Measurements from ENCODE around the gene MARCHF11. TPM values are rescaled to one million over a fixed set of nuclear protein-coding genes. Genes with fewer than 3 reads are reported as not detected.

Gene MARCHF11
- total RNA-seq, 1 experiment from 2014 or later = not detected

GRCh38 chr5:16104961-16105360, 74.6 kb downstream of the MARCHF11 start:
- Histone ChIP-seq H3K9me3 (ENCODE audit: control insufficient read depth, insufficient read depth, low read depth, low read length) (no peaks in the 10 kb centered on the region), H3K4me3 (ENCODE audit: low read depth in 2 of 2, low read length in 2 of 2) (no peak overlapping the region), H3K4me1 (ENCODE audit: control insufficient read depth, insufficient read depth, low read length) (no peaks in the 10 kb centered on the region), H3K27me3 (ENCODE audit: control insufficient read depth, insufficient read depth, low read length) (no peaks in the 10 kb centered on the region), H3K36me3 (ENCODE audit: control insufficient read depth, insufficient read depth, low read length) (no peaks in the 10 kb centered on the region), H3K27ac (ENCODE audit: low read length) (no peak overlapping the region)
- BruUV-seq (replicated peaks) = no TSS peak
- DNase-seq (ENCODE audit: low read depth, low spot score) (no peak), ATAC-seq (no peak)
- TF ChIP-seq REST (IDR thresholded peaks at IDR 0.05; ENCODE audit: insufficient read depth in 1 of 2, low read depth in 2 of 2, low read length in 1 of 2) (no peak), SIN3A (IDR thresholded peaks at IDR 0.05; ENCODE audit: borderline replicate concordance, insufficient read depth, low read depth, low read length) (no peak), POLR2AphosphoS5 (IDR thresholded peaks at IDR 0.05; ENCODE audit: low read depth, low read length) (no peak), TCF7L2 (IDR thresholded peaks at IDR 0.05; ENCODE audit: low read depth, low read length) (no peak)
- TF ChIP-seq, protein P1, sequence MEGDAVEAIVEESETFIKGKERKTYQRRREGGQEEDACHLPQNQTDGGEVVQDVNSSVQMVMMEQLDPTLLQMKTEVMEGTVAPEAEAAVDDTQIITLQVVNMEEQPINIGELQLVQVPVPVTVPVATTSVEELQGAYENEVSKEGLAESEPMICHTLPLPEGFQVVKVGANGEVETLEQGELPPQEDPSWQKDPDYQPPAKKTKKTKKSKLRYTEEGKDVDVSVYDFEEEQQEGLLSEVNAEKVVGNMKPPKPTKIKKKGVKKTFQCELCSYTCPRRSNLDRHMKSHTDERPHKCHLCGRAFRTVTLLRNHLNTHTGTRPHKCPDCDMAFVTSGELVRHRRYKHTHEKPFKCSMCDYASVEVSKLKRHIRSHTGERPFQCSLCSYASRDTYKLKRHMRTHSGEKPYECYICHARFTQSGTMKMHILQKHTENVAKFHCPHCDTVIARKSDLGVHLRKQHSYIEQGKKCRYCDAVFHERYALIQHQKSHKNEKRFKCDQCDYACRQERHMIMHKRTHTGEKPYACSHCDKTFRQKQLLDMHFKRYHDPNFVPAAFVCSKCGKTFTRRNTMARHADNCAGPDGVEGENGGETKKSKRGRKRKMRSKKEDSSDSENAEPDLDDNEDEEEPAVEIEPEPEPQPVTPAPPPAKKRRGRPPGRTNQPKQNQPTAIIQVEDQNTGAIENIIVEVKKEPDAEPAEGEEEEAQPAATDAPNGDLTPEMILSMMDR (IDR thresholded peaks at IDR 0.05) = no peak
- ChIA-PET CTCF (no interaction called here), POLR2A (no interaction called here)
- in situ Hi-C loops (cut with HindIII; ENCODE audit: low pct_unique_long_range_greater_than_20kb, low sequenced_read_pairs) = no loop called here
- intact Hi-C loops (cut with micrococcal nuclease; ENCODE audit: unreplicated experiment) = no loop called here

- H3K4me1 ChIP-seq (ENCODE audit: control insufficient read depth, insufficient read depth, low read length) = no peaks in the 10 kb centered on the region
- no TSS peak for BruUV-seq (replicated peaks)
- in situ Hi-C loops (cut with HindIII; ENCODE audit: low pct_unique_long_range_greater_than_20kb, low sequenced_read_pairs) = no loop called here
- intact Hi-C loops (cut with micrococcal nuclease; ENCODE audit: unreplicated experiment) = no loop called here
- ChIA-PET CTCF (no interaction called here), POLR2A (no interaction called here)
- H3K4me3 ChIP-seq (ENCODE audit: low read depth in 2 of 2, low read length in 2 of 2) = no peak overlapping the region
- no peak overlapping the region for H3K27ac ChIP-seq (ENCODE audit: low read length)
- ATAC-seq = no peak
- no peaks in the 10 kb centered on the region for H3K36me3 ChIP-seq (ENCODE audit: control insufficient read depth, insufficient read depth, low read length)
- DNase-seq (ENCODE audit: low read depth, low spot score) = no peak
- H3K27me3 ChIP-seq (ENCODE audit: control insufficient read depth, insufficient read depth, low read length) = no peaks in the 10 kb centered on the region; the same call in 1 of the 2 replicates
- TF ChIP-seq TCF7L2 (IDR thresholded peaks at IDR 0.05; ENCODE audit: low read depth, low read length) = no peak
- TF ChIP-seq, protein P1 (IDR thresholded peaks at IDR 0.05) = no peak
- no peak for TF ChIP-seq REST (IDR thresholded peaks at IDR 0.05; ENCODE audit: insufficient read depth in 1 of 2, low read depth in 2 of 2, low read length in 1 of 2)
- TF ChIP-seq POLR2AphosphoS5 (IDR thresholded peaks at IDR 0.05; ENCODE audit: low read depth, low read length) = no peak
- no peak for TF ChIP-seq SIN3A (IDR thresholded peaks at IDR 0.05; ENCODE audit: borderline replicate concordance, insufficient read depth, low read depth, low read length)
- no peaks in the 10 kb centered on the region for H3K9me3 ChIP-seq (ENCODE audit: control insufficient read depth, insufficient read depth, low read depth, low read length)
Observed at GRCh38 chr5:16095612-16096011, 84.0 kb downstream of the MARCHF11 start.

Data from Panc1 (cell line).